RWPE2 (cell line): Measurements from ENCODE around the gene GREB1.

Experiments
- ATAC-seq: fragments of 200-7000 bp; cut with Tn5 transposase; 3 replicates; pipeline ENCODE4 v1.9.1; 2021; ENCODE audit warnings: low read depth
- DNase-seq: peaks from one replicate; pipeline ENCODE4 v3.0.0-alpha.2; 2020; ENCODE audit warnings: low spot score
- H3K27ac ChIP-seq: fragments of 450-650 bp; 2 replicates; pipeline ENCODE4 v1.5.1; 2017; ENCODE audit warnings: mild to moderate bottlenecking; ENCODE audit not compliant: poor library complexity, severe bottlenecking
- H3K27me3 ChIP-seq: fragments of 250-450 bp; sonication (Bioruptor Pico); 2 replicates; pipeline ENCODE4 v1.5.1; 2021; ENCODE audit warnings: mild to moderate bottlenecking, moderate library complexity; ENCODE audit not compliant: insufficient read depth, poor library complexity, severe bottlenecking
- H3K36me3 ChIP-seq: fragments of 250-450 bp; sonication (Bioruptor Pico); 2 replicates; pipeline ENCODE4 v1.5.1; 2020; ENCODE audit warnings: low read depth, mild to moderate bottlenecking, moderate library complexity
- H3K4me1 ChIP-seq: fragments of 250-450 bp; sonication (Bioruptor Pico); 2 replicates; pipeline ENCODE4 v1.5.1; 2021; ENCODE audit warnings: mild to moderate bottlenecking, moderate library complexity; ENCODE audit not compliant: insufficient read depth, poor library complexity, severe bottlenecking
- H3K4me3 ChIP-seq: fragments of 250-450 bp; sonication (Bioruptor Pico); 2 replicates; pipeline ENCODE4 v1.5.1; 2021; ENCODE audit warnings: mild to moderate bottlenecking, moderate library complexity; ENCODE audit not compliant: severe bottlenecking
- H3K9me3 ChIP-seq: fragments of 250-450 bp; sonication (Bioruptor Pico); 2 replicates; pipeline ENCODE4 v1.5.1; 2021; ENCODE audit warnings: mild to moderate bottlenecking, moderate library complexity; ENCODE audit not compliant: severe bottlenecking
- CTCF ChIP-seq: fragments of 450-650 bp; IDR thresholded peaks from one replicate; pipeline ENCODE4 v1.5.1; 2017; ENCODE audit warnings: mild to moderate bottlenecking, moderate library complexity; ENCODE audit not compliant: poor library complexity, severe bottlenecking

The GREB1 gene

GRCh38 chr2:11533278-11534070, at the start of gene GREB1:
Gene GREB1, plus strand, starts transcription at chr2:11534045. Its CDS starts 22,570 bp downstream, at chr2:11556615.
- ATAC-seq (peak; percentile 54), DNase-seq (no peak)
- H3K27ac ChIP-seq = no peak within 1 kb of the TSS
- peaks cover 26% of the 10 kb centered on the region for H3K27me3 ChIP-seq
- TF ChIP-seq CTCF = no peak
- no peak within 1 kb of the TSS for H3K4me3 ChIP-seq
- H3K9me3 ChIP-seq = no peaks in the 10 kb centered on the region
- peaks cover 24% of the 10 kb centered on the region for H3K4me1 ChIP-seq
- H3K36me3 ChIP-seq = no peaks in the 10 kb centered on the region

DNA sequence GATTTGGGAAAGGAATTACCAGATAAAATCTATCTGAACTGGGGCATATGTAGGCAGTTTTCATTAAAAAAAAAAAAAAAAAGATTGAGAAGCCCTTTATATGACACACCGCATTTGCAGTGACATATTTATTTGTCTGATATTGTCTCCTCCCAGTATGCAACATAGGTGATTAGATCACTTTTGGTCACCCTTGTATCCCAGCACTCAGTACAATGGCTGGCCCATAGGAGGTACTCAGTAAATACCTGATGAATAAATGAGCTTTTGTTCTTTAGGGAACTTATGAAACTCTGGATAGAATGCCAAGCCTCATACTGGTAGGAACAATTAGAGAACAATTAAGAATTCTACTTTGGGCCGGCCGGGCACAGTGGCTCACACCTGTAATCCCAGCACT, 45.0 kb upstream of the GREB1 start:
- DNase-seq = no peak
- no peak overlapping the region for H3K4me3 ChIP-seq

DNA sequence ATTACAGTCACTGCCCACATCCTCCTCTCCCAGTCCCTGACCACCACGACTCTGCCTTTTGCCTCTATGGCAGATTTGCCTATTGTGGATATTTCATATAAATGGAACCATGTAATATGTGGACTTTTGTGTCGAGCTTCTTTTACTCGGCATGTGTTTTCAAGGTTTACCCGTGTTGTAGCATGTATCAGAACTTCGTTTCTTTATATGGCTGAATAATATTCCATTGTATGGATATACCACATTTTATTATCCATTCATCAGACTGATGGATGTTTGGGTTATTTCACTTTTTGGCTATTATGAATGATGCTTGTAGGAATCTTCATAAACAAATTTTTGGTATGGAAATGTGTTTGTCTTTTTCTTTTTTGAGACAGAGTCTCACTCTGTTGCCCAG, 43.7 kb upstream of the GREB1 start:
- ATAC-seq = no peak
- TF ChIP-seq CTCF = no peak
- DNase-seq = no peak
- Histone ChIP-seq H3K27ac (no peak overlapping the region), H3K4me3 (no peak overlapping the region), H3K36me3 (no peaks in the 10 kb centered on the region), H3K9me3 (no peaks in the 10 kb centered on the region), H3K4me1 (no peaks in the 10 kb centered on the region), H3K27me3 (peaks cover 5% of the 10 kb centered on the region)

More for the DNA sequence above, 45.0 kb upstream of the GREB1 start:
- peaks cover 6% of the 10 kb centered on the region for H3K27me3 ChIP-seq
- no peak for TF ChIP-seq CTCF
- H3K36me3 ChIP-seq = no peaks in the 10 kb centered on the region
- ATAC-seq = no peak
- no peaks in the 10 kb centered on the region for H3K9me3 ChIP-seq
- H3K4me1 ChIP-seq = no peaks in the 10 kb centered on the region
- H3K27ac ChIP-seq = no peak overlapping the region

- TF ChIP-seq CTCF = no peak
- Histone ChIP-seq H3K9me3 (no peaks in the 10 kb centered on the region), H3K4me3 (no peak overlapping the region), H3K4me1 (no peaks in the 10 kb centered on the region), H3K36me3 (no peaks in the 10 kb centered on the region), H3K27ac (no peak overlapping the region), H3K27me3 (no peaks in the 10 kb centered on the region)
- no peak for DNase-seq
- no peak for ATAC-seq
Observed at GRCh38 chr2:11491348-11491933, 42.4 kb upstream of the GREB1 start.

GRCh38 chr2:11492244-11492643, 41.6 kb upstream of the GREB1 start:
- no peaks in the 10 kb centered on the region for H3K27me3 ChIP-seq
- no peaks in the 10 kb centered on the region for H3K4me1 ChIP-seq
- H3K36me3 ChIP-seq = no peaks in the 10 kb centered on the region
- no peak for DNase-seq
- no peak for TF ChIP-seq CTCF
- no peak for ATAC-seq
- H3K9me3 ChIP-seq = no peaks in the 10 kb centered on the region
- H3K27ac ChIP-seq = no peak overlapping the region
- no peak overlapping the region for H3K4me3 ChIP-seq
